Activated CD8-positive, alpha-beta memory T cell treated with anti-CD3 and anti-CD28 coated beads, Interleukin-2, amount 50 U/mL, for 24 hours (primary cell): Measurements from ENCODE around the gene SLC9A9.

Experiments
- DNase-seq: peaks from one replicate; pipeline ENCODE4 v3.0.0-alpha.2; 2020; ENCODE audit errors: extremely low read depth

SLC9A9 gene

GRCh38 chr3:143506190-143506589, 342.1 kb downstream of the SLC9A9 start:
- DNase-seq, result no peak

GRCh38 chr3:143503325-143503885, 344.9 kb downstream of the SLC9A9 start:
- DNase-seq, result no peak

DNA sequence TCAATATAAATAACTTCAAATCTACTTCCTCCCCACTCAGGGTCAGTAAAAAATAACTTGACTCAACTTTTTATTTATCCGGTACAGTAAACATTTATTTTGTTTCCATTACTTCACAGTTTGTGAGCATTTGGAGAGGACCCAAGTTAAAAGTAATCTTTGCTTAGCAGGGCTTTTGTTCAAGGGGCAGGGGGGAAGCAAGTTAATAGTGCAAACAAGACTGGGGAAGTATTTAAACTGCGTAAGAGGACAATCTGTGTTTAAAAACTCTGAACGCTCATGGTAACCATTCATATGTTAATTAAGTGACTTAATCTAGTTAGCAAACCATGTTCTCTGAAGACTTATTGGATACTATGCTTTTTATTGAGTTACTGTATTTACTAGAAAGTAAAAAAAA, 346.2 kb downstream of the SLC9A9 start:
- DNase-seq, result no peak

DNA sequence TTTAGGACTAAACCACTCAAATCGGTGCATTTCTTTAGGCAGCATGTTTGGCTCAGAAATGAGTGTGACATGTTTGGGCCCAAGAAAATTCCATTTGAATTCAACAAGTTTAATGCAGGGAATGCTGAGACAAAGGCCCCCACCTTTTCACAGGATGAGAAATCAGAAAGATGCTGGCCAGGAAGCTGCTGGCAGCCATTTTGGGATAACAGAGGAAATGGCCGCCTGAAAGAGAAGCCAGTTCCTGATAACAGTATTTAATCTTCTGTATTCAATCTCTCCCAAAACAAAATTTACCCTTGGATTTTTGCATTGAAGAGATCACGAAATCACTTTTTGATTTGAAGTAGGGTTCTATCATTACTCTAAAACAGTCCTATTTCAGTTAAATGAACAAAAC, 350.9 kb downstream of the SLC9A9 start:
- no peak for DNase-seq

DNA sequence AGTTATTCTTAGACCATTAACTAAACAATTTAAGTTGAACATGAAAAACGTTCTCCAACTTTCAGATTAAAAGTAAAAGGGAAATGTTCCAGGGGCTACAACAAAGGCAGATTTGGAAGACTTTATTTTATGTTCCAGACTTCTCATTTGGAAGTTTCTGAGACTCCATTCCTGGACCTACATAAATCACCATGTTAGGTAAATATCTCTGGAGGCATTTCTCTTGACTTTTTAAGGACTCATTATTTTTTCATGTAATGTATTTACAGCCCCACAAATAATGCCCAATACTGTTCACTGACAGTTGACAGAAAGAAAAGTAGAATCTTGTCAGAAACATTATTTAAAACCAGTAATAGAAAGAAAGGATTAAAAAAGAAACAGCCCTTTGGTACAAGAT, 352.1 kb downstream of the SLC9A9 start:
- DNase-seq, result no peak

DNA sequence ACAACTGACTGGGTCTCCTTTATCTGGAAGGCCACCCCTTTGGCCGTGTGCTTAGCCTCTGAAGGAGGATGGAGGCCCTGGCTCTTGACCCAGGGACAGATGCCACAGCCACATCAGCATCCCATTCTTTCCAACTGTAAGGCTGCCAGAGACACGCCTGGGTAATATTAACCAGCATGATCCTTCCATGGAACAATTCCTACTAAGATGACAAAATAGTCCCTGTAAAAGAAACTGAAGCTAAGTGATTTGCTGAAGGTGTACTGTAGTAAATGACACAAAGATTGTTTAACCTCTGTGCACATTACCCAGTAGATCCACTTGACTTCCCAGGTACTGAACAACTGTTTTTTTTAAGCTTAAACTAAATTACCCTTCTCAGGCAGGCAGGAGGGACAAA, 352.7 kb downstream of the SLC9A9 start:
- DNase-seq, result no peak

- DNase-seq, result no peak
Measured at GRCh38 chr3:143486611-143487010, 361.7 kb downstream of the SLC9A9 start.

GRCh38 chr3:143484846-143485512, 363.3 kb downstream of the SLC9A9 start:
- DNase-seq, result no peak

DNA sequence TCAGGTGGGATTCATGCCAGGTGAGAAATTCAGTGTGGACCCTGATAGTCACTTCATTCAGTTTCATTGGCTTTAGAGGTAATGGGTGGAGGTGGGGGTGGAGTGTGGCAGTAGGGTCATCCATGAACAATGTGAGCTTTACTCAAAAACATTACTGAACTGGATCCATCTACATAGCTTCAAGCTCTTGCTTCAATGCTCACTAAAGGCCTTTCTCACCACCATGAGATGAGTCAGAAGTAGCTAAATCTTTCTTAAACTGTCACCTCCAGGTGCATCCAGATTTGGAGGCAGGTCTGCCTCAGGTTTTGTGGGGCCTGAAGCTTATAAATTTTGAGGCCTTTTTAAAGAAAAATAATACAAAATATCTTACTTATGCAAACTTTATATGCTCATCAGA, 365.1 kb downstream of the SLC9A9 start:
- DNase-seq, result no peak

- no peak for DNase-seq
Measured at GRCh38 chr3:143482106-143483088, 365.9 kb downstream of the SLC9A9 start.

DNA sequence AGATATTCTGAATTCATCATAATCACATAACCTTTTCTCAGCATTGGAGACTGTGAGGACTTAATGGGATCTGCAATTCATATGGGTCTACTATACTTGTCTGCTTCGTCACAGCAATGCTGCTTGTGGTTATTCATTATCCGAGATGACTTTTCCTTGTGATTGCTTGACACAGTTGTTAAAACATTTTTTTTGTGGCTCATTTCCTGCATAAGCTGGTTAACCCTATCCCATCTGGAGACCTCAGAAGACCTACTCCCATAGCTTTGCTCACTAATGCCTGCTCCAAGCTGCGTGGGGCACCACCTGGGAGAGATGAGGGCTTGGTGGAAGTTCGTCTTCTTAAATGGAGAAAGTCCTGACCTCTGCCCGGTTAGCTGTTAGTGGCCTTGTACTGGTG, 367.9 kb downstream of the SLC9A9 start:
- DNase-seq, result no peak

- DNase-seq, result no peak
Measured at GRCh38 chr3:143479727-143480126, 368.5 kb downstream of the SLC9A9 start.

- no peak for DNase-seq
Measured at GRCh38 chr3:143478115-143478693, 370.1 kb downstream of the SLC9A9 start.

DNA sequence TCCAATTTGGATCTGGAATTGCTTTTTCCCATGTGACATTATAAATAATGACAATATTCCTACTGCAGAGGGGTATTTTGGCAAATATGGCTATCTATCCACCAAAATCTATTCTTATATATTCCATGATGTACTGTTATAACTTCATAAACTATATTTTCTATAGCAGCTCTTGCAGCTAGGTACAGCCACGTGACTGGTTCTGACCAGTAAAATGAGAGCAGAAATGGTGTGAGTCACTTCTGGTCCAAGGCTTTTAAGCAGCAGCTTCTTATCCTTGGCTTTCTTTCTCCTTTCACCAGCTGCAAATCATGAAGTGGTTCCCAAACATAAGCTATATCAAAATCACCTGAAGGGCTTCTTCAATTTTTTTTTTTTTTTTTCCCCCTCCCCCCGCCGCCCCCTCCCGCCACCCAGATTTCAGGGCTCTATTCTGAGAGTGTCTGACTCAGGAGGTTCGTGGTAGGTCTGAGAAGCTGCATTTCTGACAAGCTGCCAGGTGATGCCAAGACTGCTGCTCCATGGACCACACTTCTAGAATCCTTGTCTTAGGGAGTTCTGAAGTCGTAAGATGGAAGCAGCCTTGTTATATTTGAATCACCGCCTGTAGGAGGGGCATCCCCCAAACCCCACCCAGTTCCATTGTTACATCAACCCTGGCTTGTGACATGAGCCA, 371.2 kb downstream of the SLC9A9 start:
- no peak for DNase-seq

- DNase-seq, result no peak
Measured at GRCh38 chr3:143475981-143476380, 372.3 kb downstream of the SLC9A9 start.

GRCh38 chr3:143472731-143473523, 375.3 kb downstream of the SLC9A9 start:
- DNase-seq, result no peak

DNA sequence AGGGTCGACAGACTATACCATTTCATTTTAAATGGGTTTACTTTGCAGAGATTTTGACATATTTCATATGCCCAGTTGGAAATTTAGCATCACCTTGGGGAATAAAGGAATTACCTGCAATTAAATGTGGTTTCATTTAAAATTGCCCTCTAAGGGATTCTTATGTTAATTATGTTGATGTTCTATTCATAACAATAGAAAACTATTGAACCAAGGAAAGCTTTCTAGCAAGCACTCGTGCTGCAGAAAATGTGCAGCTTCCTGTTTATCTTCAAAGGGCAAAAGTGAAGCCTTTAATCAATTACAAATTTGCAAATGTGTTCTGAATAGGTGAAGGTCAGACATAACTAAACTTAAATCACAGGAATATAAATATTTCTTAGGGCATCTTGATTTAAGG, 376.6 kb downstream of the SLC9A9 start:
- DNase-seq, result no peak

DNA sequence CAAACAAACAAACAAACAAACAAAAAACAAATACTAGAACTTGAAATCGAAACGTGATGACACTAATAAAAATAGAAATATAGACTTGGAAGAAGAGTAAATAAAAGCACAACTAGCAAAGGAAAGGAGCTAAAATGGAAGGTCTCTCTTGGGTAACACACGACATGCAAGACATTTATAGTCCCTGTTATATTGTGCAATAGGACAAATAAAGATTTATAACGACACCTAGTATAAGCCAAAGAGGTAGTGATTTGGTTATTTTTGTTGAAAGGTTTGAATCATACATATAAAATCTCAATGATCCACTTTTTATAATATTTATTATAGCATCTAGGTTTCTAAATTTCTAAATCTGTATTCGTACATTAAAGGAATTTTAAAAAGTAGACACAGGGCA, 379.1 kb downstream of the SLC9A9 start:
- no peak for DNase-seq

- no peak for DNase-seq
Measured at GRCh38 chr3:143465666-143466065, 382.6 kb downstream of the SLC9A9 start.

- DNase-seq, result no peak
Measured at GRCh38 chr3:143464850-143465249, 383.4 kb downstream of the SLC9A9 start.

DNA sequence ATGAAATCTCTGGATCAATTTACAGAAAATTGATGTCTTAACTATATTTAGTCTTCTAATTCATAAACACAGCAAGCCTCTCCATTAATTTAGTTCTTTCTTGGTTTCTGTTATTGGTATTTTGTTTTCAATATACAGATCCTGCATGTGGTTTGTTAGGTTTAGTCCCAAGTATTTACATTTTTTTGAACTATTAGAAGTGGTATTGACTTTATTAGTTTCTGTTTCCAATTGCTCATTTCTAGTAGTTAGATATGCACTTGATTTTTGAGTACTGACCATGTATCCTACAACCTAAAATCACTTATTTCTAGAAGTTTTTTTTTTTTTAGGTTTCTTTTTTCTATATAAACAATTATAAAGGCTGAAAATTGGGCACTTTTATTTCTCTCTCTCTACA, 392.8 kb downstream of the SLC9A9 start:
- DNase-seq, result no peak
